NCI-H2107 treated with DMSO at 0.1 percent for 48 hours (cell line): ENCODE data around the gene TSC22D1.
"Not testable (repeated sequence)": the region's sequence is repeated elsewhere in the genome, so short reads cannot be mapped to it uniquely, and the experiment has no call there.

Experiments used
- DNase-seq: peaks from one replicate; lab custom pipeline; 2025; ENCODE audit not compliant: unreplicated experiment; lab: John Stamatoyannopoulos, UW

Gene TSC22D1

DNA sequence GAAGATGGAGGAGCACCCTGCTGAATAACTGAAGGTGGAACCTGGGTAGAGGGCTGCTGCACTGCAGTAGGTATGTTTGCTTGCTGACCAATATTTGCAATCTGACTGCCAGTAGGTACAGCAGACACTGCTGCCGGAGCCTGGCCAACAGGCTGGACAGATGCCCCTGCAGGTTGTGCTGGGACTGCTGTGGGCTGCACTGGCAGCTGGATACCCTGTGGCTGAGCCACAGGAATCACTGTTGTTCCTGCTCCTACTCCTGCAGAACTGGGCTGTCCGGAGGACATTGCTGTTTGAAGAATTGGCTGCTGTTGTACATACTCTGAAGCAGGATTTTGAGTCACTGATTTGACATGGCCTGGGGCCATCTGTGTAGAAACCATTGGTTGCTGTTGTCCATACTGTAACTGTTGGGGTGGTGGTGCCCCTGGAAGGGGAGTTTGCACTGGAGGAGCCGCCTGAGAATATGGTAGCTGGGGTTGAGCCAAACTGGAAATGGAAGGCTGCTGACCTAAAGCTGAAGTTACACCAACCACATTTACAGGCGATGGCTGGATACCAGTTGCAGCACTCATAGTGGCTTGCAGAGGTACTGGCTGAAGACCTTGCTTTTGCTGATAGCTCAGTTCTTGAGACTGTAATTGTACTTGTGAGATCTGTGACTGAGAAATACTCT lies 2.2 kb downstream of the TSC22D1 start:
- DNase-seq = no peak

DNA sequence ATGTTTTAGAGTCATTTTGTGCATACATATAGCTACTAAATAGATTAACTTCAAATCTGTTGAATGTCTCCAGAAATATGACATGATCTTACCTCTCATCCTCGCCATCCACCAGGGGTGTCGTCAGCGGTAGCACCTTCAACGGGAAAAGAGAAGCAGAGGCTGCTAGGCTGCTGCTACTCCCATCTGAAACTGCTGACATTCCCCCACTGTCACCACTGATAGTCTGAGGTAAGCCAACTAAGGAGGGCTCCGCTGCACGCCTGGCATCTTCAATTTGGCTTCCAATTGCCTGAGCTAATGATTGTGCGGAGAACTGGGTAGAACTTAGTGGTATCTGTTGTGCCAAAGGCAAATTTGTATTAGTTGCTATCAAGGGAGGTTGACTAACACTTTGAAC lies 3.1 kb downstream of the TSC22D1 start:
- no peak for DNase-seq

DNA sequence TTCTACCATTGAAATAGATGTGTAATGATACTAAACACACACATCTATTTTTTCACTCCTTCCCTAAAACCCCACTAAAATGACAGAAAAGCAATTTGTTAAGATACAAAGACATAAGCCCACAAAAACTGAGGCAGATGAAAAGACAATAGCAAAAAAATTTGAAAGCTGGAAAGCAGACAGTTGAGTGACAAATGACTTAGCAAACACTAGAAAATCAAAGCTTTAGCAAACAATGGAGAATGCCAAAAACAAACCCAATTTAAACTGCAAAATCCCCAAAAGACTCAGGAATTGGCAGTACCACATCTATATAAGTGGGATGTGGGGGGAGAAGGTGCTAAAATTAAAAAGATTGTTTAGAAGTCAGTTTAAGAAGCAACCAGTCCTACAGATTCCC lies 9.5 kb downstream of the TSC22D1 start:
- DNase-seq = no peak

DNA sequence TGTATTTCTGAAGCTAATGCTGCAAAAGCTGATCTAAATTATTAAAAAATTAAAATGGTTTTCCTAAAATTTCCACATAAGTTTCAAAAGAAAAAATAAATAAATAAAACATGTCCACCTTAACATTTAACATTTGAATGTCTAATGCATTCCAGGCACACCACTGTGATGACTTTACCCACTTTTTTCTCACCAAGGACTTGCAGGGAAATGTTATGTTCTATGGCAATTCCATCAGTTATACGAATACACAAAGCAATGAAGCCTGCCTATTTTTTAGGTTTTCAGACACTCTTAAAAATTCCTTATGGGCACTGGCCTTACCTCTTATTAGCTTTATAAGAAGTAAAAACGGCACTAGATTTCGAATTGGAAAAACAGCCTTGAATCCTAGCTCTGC lies 10.2 kb downstream of the TSC22D1 start:
- DNase-seq = no peak

DNA sequence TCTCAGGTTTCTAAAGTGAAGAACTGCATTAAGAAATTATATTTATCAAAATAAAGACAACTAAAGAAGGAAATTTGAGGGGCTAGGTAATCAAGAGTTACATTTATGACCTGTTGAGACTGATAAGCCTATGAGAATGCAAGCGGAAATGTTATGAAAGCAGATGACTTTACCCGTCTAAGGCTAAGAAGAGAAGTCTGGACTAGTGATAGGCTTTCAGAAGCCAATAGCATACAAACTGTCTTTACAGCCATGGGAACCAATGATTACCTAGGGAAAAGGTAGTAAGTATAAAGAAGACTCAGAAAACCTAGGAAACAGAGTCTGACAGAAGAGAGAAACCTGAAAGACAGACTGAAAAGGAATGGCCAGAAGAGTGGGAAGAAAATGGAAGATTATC lies 11.2 kb downstream of the TSC22D1 start:
- DNase-seq = no peak

DNA sequence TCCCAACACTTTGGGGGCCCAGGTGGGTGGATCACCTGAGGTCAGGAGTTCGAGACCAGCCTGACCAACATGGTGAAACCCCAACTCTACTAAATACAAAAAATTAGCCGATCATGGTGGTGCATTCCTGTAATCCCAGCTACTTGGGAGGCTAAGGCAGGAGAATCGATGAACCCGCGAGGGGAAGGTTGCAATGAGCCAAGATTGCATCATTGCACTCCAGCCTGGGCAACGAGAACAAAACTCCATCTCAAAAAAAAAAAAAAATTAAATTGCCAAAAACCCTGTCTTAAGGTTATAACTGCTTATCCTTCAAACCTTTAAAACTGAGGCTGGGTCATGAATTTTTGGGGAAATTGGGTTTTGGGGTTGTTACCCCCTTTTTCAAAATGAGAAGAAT lies 13.3 kb downstream of the TSC22D1 start:
- DNase-seq = not testable (repeated sequence)

DNA sequence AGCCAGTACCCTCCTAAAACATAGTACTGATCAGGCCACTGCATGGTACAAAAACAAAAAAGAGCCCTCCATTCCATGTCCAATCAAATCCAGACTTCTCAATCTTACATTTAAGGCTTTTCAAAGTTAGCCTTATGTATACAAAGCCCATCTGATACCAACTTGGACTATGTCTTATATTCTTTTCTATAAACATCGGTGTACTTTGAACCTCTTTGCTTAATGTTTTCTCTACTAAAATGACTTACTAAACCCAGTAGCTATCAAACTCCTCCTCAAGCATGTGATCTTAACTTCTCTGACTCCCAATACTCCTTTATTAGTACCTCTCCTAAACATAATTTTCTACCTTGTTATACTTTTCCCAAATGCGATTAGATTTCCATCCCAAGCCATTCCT lies 14.8 kb downstream of the TSC22D1 start:
- DNase-seq = no peak

DNA sequence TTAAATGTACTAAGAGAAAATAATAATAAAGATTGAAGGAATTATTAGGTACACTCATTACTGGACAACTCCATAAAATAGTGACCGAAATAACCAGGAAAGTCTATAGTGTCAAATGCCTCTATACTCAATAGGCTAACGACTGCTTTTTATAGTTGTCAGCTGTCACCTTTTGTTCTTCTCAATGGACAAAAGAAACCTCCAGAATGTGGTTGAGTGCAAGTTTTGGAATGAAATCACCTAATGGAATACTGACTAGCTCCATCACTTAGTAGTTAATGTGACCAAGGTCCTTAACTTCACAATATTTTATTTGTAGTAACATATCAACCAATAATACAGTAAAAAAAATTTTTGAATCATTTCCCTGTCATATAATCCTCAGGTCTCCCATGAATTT lies 18.1 kb downstream of the TSC22D1 start:
- no peak for DNase-seq

DNA sequence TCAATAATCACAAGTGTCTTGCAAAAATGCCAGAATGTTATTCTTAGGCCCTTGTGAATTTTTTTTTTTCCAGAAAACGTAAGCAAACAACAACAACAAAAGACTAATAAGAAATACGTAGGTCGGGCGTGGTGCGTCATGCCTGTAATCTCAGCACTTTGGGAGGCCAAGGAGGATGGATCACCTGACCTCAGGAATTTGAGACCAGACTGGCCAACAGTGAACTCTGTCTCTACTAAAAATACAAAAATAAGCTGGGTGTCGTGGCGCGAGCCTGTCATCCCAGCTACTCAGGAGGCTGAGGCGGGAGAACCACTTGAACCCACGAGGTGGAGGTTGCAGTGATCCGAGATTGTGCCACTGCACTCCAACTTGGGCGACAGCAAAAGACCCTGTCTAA lies 20.9 kb downstream of the TSC22D1 start:
- no peak for DNase-seq

DNA sequence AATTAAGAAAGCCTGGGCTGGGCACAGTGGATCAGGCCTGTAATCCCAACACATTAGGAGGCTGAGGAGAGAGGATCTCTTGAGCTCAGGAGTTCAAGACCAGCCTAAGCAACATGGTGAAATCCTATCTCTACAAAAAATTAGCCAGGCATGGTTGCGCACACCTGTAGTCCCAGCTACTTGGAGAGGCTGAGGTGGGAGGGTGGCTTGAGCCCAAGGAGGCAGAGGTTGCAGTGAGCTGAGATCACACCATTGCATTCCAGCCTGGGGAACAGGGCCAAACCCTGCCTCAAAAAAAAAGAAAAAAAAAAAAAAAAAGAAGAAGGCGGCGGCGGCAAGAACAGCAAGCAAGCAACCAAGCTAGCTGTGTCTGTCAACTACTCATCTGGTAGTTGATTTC lies 26.7 kb downstream of the TSC22D1 start:
- DNase-seq = no peak

DNA sequence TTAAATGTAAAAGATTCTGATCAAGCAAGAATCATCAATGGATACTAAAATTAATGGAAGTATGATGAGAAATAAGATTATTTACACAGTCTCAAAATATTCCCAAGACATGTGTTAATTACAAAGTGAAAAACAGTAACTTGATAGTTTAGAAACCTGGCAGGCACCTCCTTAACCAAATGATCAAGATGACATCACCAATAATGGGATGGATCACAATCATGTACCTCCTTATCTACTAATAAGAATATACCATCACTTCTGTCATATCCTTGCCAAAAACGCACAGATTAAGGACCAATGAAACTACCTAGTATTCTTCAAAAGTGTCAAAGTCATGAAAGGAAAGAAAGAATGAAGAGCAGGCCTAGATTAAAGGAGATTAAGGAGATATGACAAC lies 30.0 kb downstream of the TSC22D1 start:
- no peak for DNase-seq

DNA sequence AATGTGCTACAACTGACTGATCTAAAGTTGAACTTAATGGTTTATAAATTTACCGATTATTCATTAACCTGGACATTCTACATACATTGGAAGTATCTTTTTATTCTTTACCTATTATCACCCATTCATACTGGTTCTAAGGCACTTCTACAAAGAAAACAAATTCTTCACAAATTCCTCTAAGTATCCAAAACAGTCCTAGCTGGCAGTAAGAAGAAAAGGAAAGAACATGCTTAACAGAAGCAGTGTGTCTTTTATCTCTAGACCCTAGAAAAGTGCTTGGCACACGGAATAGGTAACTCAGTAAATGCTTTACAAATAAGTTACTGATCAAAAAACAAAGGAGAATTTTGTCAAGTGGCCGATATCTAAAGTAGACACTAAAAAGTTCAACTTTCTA lies 32.8 kb downstream of the TSC22D1 start:
- DNase-seq = no peak

DNA sequence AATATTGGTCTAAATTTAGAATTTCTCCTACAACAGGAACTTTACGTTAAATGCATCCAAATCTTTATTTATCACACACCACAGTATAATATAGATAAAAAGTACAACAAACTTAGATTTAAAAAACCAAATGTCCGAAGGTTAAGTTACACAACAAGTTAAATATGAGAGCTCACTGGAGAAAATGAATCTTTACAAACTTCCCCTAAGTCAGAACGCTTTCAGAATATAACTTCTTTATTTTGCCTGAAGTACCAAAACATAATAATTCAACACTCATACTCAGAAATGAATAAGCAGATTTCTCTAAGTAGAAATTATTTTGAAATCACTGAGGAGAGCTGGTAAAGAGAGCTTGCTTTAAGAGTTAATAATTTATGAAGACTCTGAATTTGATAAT lies 33.8 kb downstream of the TSC22D1 start:
- DNase-seq = no peak

DNA sequence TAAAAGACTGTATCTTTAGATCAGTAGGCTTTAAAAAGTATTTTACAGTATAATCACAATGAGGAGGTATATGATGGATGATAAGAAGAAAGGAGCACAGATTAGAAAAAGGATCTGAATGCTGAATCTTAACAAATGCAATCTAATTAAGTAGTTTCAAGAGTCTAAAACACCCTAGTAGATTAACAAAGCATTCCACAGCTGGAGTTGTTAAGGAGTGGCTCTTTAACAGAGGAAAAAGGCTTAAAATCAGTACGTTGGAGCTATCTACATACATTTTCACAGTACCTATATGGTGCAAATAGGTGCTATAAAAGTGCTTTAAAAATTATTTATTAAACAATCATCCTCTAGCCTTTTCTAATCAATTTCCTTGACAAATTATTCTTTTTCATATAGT lies 34.5 kb downstream of the TSC22D1 start:
- no peak for DNase-seq

DNA sequence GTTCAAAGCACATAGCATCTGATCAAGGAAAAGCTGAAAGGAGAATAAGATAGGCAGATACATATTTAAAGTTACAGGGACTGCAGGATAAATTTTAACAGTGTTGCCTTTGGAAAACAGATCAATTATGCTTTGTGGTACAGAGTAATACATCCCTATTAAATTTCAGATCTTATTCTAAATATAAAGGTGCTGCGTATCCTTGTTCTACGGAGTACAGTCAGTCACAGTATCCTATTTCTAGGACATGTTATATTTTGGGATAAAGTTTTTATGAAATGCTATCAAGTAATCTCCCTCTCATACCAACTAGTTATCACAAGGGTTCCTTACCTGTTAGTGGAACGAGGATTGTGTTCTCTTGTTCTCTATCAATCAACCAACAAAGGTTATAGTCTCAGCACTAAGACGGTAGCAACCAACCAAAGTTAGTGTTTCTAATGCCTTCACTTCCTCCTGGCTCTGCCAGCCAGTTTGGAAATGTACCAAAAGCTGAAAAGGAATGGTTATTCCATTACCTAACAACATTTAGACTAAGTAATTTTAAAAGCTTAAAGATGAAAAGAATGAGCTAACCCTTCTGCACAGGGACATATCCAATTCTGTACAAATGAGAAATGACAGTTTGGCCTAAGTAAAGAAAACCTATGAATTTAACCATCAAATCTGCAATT lies 35.2 kb downstream of the TSC22D1 start:
- no peak for DNase-seq

DNA sequence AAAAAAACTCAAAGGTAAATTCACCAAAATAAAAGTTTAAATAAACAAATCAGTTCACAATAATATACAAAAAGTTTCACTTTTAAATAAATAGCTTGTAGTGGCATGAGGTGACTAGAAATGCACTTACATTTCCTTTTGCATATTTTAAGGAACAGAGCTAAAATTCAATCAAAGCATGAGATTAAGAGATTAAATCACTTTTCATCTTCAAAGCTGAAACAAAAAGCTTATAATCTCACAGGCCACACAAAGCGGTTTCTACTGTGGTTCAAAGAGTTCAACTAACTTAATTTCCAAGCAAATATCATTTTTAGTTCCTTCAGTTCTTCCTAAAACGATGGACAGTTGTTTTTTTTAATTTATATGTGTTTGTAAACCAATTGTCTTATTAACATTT lies 38.9 kb downstream of the TSC22D1 start:
- DNase-seq = no peak

DNA sequence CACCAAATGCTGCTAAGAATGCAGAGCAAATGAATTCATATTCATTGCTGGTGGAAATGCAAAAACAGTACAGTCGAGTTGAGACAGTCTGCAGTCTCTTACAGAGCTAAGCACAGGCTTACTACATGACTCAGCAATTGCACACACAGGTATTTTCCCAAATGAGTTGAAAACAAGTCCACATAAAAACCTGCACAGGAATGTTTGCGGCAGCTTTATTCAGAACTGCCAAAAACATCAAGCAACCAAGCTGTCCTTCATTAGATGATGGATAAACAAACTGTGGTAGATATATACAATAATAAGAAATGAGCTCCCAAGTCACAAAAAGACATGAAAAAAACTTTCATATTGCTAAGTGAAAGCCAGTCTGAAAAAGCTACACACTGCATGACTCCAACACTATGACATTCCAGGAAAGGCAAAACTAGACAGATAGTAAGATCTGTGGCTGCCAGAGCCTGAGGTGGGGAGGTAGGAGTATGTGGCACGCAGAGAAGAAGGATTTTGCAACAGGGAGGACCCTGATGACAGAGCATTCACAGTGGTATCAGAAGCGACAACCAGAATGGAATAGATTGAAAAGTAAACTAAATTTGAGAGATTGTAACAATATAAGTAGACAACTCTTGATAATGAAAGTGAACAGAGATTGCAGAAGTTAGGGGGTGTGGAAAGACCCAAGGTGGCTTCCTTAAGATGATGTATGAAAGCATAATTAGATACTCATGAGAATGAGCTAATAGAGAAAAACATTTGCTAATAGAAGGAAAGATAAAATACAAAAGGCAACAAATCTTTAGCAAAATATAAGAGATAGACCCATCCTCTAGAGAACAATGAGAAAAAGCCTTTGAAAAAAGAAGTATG lies 52.7 kb downstream of the TSC22D1 start:
- no peak for DNase-seq

DNA sequence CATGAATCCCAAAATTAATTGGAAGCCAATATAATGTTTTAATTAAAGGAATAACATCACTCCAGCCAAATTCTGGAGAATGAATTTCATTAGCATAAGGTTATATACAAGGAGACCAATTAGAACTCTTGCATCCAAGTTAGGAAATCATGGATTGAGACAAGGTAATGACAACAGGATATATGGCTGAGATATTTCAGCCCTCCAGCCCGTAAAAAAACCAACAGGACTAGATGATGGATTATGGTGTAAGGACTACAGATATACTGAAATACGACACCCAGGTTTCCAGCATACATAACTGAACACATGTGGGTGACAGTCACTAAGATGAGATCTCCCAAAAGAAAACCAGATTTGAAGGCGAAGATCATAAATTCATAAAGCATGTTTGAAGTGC lies 56.5 kb downstream of the TSC22D1 start:
- no peak for DNase-seq

DNA sequence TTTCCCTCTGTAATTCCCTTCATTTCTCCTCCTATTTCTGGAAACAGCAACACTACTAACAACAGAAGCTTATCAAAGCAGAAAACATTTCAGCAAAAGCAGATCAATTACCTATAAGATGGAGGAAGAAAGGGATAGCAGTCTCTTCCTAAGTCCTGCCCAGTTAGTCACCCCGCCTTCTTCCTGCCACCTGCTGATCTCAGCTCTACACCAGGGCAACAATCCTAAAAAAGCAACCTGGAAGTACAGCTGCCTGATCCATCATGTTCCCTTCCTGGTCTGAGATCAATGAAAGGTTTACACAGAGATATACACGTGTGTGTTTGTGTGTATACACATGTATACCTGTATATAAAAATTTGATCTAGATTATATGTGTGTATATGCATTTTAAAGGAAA lies 59.4 kb downstream of the TSC22D1 start:
- DNase-seq = peak; percentile 7

DNA sequence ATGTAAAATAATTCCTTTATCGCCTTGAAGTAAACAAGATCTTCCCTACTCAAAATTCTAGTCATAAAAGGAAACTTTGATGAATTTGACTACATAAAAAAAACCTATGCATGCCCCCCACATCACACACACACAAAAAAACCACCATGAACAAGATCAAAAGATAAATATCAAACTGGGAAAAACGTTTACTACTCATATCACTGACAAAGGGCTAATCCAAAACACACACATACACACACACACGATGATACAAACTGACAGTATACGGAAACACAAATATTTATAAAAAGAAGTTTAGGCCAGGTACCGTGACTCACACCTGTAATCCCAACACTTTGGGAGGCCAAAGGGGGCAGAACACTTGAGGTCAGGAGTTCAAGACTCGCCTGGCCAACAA lies 61.9 kb downstream of the TSC22D1 start:
- DNase-seq = no peak

DNA sequence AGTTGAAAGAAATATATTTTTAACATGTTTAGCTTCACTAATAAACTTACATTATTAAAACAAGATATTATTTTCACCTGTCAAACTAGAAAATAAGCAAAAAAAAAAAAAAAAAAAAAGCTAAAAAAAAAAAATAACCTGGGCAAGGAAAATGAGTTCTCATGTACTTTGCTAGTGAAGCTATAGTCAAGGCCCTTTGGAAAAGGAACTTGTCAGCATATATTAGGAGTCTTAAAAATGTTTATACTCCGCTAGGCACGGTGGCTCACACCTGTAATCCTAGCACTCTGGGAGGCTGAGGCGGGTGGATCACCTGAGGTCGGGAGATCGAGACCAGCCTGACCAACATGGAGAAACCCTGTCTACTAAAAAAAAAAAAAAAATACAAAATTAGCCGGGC lies 66.3 kb downstream of the TSC22D1 start:
- DNase-seq = not testable (repeated sequence)

DNA sequence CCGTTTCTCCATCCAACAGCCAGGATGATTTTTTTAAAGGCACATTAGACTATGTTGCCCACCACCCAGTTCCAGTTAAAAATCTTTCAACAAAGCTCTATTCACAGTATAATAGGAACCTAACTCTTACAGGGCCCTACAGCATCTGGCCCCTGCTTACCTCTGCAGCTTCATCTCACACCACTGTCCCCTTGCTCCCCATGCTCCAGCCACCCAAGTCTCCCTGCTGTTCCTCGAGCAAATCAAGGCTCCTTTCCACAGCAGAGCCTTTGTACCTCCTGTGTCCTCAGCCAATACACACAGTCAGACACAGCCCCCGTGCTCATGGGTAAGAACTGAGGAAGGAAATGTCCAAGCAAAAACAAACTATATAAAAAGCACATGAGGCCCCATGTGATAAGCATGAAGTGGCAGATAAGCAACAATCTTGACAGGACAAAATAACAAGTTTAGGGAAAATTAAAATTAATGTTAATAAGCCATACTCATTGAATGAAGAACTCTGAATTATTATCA lies 67.5 kb downstream of the TSC22D1 start:
- DNase-seq = no peak
